Panc1 (cell line): Measurements from ENCODE around the gene NCKAP5.

Source experiments
- POLR2AphosphoS5 ChIP-seq: IDR thresholded peaks from 2 replicates; pipeline ENCODE4 v1.6.1; 2012; ENCODE audit warnings: mild to moderate bottlenecking, low read depth, low read length, moderate library complexity
- TF ChIP-seq, protein P1 (sequence below): fragments of 450-650 bp; IDR thresholded peaks from 2 replicates; pipeline ENCODE4 v1.5.1; 2017; ENCODE audit warnings: mild to moderate bottlenecking

DNA sequence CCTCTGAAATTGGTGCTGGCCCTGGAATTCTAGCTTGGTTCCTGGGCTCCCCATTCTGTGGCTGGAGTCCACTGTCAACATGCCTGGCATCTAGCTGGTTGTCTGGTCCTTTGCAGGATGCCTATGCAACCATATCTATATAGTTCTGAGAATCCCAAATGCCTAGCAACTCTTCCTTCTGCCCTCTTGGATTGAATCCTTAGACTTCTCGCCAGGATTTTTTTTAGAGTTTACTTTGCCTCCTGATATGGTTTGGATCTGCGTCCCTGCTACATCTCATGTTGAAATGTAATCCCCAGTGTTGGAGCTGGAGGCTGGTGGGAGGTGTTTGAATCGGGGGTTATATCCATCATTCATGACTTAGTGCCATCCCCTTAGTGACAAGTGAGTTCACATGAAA, 833.3 kb downstream of the NCKAP5 start:
- TF ChIP-seq, protein P1, sequence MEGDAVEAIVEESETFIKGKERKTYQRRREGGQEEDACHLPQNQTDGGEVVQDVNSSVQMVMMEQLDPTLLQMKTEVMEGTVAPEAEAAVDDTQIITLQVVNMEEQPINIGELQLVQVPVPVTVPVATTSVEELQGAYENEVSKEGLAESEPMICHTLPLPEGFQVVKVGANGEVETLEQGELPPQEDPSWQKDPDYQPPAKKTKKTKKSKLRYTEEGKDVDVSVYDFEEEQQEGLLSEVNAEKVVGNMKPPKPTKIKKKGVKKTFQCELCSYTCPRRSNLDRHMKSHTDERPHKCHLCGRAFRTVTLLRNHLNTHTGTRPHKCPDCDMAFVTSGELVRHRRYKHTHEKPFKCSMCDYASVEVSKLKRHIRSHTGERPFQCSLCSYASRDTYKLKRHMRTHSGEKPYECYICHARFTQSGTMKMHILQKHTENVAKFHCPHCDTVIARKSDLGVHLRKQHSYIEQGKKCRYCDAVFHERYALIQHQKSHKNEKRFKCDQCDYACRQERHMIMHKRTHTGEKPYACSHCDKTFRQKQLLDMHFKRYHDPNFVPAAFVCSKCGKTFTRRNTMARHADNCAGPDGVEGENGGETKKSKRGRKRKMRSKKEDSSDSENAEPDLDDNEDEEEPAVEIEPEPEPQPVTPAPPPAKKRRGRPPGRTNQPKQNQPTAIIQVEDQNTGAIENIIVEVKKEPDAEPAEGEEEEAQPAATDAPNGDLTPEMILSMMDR = no peak
- no peak for TF ChIP-seq POLR2AphosphoS5
